GM12875 (cell line): ENCODE measurements around the gene HSD17B11.
"Not testable (repeated sequence)": the region's sequence is repeated elsewhere in the genome, so short reads cannot be mapped to it uniquely, and the experiment has no call there.

Experiments
- H3K4me3 ChIP-seq: one replicate; pipeline ENCODE4 v1.5.1; 2011; ENCODE audit warnings: low read depth, low read length, control low read depth
- TF ChIP-seq, protein P1 (sequence below): IDR thresholded peaks from 2 replicates; pipeline ENCODE4 v1.5.1; 2011; ENCODE audit warnings: low read depth, mild to moderate bottlenecking, control low read depth, inconsistent platforms, low read length, moderate library complexity, borderline replicate concordance; ENCODE audit not compliant: insufficient read depth

The HSD17B11 gene

DNA sequence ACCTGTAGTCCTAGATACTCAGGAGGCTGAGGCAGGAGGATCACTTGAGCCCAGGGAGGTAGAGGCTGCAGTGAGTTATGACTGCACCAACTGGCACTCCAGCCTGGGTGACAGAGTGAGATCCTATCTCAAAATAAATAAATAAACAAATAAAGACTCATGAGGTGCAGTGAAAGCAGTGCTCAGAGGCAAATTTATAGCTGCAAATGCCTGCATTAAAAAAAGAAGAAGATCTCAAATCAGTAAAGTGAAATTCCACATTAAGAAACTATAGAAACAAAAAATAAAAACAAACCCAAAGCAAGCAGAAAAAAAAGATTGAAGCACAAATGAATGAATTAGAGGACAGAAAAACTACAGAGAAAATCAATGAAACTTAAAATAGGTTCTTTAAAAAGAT is 45.8 kb downstream of the HSD17B11 start:
- TF ChIP-seq, protein P1, sequence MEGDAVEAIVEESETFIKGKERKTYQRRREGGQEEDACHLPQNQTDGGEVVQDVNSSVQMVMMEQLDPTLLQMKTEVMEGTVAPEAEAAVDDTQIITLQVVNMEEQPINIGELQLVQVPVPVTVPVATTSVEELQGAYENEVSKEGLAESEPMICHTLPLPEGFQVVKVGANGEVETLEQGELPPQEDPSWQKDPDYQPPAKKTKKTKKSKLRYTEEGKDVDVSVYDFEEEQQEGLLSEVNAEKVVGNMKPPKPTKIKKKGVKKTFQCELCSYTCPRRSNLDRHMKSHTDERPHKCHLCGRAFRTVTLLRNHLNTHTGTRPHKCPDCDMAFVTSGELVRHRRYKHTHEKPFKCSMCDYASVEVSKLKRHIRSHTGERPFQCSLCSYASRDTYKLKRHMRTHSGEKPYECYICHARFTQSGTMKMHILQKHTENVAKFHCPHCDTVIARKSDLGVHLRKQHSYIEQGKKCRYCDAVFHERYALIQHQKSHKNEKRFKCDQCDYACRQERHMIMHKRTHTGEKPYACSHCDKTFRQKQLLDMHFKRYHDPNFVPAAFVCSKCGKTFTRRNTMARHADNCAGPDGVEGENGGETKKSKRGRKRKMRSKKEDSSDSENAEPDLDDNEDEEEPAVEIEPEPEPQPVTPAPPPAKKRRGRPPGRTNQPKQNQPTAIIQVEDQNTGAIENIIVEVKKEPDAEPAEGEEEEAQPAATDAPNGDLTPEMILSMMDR, result no peak
- no peak overlapping the region for H3K4me3 ChIP-seq

DNA sequence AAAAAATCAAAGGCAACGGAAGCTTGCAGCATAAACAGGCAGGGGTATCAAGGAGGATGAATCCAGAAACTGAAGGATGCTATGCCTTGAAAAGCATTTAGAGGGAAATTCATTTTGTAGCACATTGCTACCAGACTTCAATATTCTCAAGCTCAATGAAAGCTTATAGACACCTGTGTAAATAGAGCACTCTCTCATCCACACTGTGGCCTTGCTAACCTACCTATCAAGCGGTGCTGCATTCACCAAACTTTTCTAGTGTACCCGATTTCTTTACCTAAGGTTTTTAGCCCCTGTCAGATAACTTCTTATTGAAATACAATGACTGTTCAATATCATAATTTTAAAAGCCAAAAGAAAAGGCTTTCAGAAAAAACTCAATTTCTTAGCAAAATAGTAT is 48.1 kb downstream of the HSD17B11 start:
- TF ChIP-seq, protein P1, result no peak
- H3K4me3 ChIP-seq, result no peak overlapping the region

DNA sequence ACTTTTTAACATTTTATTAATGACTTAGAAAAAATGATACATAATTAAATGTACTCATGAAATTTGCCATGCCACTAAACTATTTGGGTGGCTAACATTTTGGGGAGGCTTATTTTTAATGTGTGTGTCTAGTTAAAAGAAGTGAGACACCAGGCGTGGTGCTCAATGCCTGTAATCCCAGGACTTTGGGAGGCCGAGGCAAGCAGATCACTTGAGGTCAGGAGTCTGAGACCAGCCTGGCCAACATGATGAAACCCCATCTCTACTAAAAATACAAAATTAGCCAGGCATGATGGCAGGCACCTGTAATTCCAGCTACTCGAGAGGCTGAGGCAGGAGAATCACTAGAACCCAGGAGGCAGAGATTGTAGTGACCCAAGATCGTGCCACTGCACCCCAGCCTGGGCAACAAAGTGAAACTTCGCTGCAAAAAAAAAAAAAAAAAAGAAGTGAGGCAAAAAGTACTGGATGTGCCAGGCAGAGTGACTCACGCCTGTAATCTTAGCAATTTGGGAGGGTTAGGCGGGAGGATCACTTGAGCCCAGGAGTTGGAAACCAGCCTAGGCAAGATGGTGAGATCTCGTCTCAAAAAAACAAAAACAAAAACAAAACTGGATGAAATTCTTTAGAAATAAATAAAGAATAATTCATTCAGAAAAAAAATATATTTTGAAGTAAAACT is 48.9 kb downstream of the HSD17B11 start:
- not testable (repeated sequence) for H3K4me3 ChIP-seq

DNA sequence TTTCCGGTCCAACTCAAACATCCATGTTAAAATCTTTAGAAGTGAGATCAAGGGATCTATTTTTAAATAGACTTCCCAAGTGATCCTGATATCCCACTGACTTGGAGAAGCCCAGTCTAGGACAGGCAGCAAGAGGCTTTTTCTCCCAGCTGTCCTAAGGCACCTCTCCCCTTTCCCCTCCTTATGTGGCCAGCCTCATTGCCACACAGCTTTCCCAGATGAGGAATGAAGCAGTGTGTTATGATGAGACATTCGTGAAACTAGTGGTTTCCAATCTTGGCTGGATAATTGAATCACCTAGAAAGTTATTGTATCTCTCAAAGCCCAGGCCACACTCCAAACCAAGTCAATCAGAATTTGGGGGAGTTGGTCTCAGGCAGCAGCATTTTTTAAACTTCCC is 51.5 kb downstream of the HSD17B11 start:
- TF ChIP-seq, protein P1, result no peak
- H3K4me3 ChIP-seq, result no peak overlapping the region

DNA sequence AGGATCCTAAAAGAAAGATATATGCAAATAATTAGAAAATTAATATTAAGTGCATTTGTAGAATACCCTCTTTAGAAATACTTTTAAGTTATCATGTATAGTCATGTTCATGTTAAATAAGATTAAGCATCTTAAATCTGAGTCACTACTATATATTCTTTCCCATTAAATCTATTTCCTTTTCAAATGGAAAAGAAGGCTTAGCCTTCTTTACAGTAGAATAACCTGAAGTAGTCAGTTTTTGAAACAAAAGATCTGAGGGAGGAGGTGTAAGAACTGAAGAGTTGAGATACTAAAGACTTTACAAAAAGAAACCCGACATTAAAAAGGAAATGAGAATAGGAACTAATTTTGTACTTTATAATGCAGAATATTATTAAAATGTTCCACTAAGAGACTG is 53.6 kb downstream of the HSD17B11 start:
- TF ChIP-seq, protein P1, result no peak
- no peak overlapping the region for H3K4me3 ChIP-seq

DNA sequence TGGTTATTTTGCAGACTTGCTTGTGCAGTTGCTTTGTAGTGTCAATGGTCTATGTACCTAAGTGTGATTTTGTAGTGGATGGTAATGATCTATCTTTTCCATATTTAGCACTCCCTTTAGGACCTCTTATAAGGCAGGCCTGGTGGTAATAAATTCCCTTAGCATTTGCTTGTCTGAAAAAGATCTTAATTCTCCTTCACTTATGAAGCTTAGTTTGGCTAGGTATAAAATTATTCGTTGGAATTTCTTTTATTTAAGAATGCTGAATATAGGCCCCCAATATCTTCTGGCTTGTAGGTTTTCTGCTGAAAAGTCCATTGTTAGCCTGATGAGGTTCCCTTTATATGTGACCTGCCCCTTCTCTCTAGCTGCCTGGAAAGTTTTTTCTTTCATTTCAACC is 57.7 kb downstream of the HSD17B11 start:
- no peak overlapping the region for H3K4me3 ChIP-seq
- TF ChIP-seq, protein P1, result no peak

DNA sequence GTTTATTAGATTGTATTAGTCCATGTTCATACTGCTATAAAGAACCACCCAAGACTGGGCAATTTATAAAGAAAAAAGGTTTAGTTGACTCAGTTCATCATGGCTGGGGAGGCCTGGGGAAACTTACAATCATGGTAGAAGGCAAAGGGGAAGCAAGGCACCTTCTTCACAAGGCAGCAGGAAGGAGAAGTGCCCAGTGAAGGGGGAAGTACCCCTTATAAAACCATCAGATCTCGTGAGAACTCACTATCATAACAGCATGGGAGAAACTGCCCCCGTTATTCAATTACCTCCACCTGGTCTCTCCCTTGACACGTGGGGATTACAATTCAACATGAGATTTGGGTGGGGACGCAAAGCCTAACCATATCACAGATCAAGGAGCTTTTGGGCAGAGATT is 60.2 kb downstream of the HSD17B11 start:
- no peak overlapping the region for H3K4me3 ChIP-seq
- TF ChIP-seq, protein P1, result no peak
